AG04450 (cell line): Measurements from ENCODE around the gene FGD5. TPM values are rescaled to one million over a fixed set of nuclear protein-coding genes. Genes with fewer than 3 reads are reported as not detected.

ENCODE experiments used
- CTCF ChIA-PET: fragments of 300-600, 350-600 bp; formaldehyde crosslinking; extraction: SDS; loops from one replicate; lab custom pipeline; 2022; ENCODE audit warnings: antibody characterized with exemption, inconsistent platforms; lab: Charles Lee
- POLR2A ChIA-PET: fragments of 350-600 bp; formaldehyde crosslinking; extraction: SDS; loops from one replicate; lab custom pipeline; 2021; ENCODE audit warnings: antibody characterized with exemption, inconsistent platforms; lab: Yijun Ruan, JAX
- DNase-seq: peaks from one replicate; pipeline ENCODE4 v3.0.0-alpha.2; 2011; ENCODE audit warnings: low read depth, low spot score
- H3K27ac ChIP-seq: one replicate; pipeline ENCODE4 v1.5.1; 2012; ENCODE audit warnings: low read depth, low read length, control low read depth
- H3K27me3 ChIP-seq: one replicate; pipeline ENCODE4 v1.6.0; 2012; ENCODE audit warnings: low read length; ENCODE audit not compliant: control insufficient read depth, insufficient read depth
- H3K4me3 ChIP-seq: 2 replicates; pipeline ENCODE4 v1.5.1; 2011; ENCODE audit warnings: mild to moderate bottlenecking, low read depth, low read length, control low read depth
- H3K9me3 ChIP-seq: 2 replicates; pipeline ENCODE4 v1.5.1; 2012; ENCODE audit warnings: low read length; ENCODE audit not compliant: control insufficient read depth, insufficient read depth
- polyA plus RNA-seq: library from polyadenylated mRNA; depleted of rRNA; stranded (reverse); fragments of >200 nt; gene quantifications from 2 replicates; pipeline ENCODE4 v1.2.3, GENCODE V29; 2011
- TF ChIP-seq, protein P1 (sequence below): IDR thresholded peaks from 2 replicates; pipeline ENCODE4 v1.5.1; 2011; ENCODE audit warnings: low read depth, low read length, control low read depth, inconsistent platforms

The FGD5 gene
- polyA plus RNA-seq, 1 experiment: not detected

DNA sequence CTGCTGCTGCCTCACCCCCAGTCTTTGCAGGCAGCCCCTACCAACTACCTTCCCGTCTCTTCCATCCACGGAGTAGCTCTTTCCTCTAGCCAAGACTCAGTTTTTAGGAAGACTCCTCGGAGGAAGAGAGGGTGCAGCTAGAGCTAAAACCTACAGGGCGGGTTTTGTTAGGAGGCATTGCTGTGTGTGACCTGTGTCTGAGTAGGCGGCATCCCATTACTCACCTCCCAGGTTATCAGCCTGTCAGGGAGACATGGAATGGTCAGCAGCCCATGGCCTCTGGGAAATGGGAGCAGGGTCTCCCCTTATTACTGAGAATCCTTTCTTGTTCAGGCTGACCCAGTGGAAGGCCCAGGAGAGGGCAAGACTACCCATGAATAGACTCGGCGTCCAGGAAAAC, 43.8 kb upstream of the FGD5 start:
- TF ChIP-seq, protein P1, sequence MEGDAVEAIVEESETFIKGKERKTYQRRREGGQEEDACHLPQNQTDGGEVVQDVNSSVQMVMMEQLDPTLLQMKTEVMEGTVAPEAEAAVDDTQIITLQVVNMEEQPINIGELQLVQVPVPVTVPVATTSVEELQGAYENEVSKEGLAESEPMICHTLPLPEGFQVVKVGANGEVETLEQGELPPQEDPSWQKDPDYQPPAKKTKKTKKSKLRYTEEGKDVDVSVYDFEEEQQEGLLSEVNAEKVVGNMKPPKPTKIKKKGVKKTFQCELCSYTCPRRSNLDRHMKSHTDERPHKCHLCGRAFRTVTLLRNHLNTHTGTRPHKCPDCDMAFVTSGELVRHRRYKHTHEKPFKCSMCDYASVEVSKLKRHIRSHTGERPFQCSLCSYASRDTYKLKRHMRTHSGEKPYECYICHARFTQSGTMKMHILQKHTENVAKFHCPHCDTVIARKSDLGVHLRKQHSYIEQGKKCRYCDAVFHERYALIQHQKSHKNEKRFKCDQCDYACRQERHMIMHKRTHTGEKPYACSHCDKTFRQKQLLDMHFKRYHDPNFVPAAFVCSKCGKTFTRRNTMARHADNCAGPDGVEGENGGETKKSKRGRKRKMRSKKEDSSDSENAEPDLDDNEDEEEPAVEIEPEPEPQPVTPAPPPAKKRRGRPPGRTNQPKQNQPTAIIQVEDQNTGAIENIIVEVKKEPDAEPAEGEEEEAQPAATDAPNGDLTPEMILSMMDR: no peak
- peaks cover 5% of the 10 kb centered on the region for H3K27me3 ChIP-seq
- H3K9me3 ChIP-seq: no peaks in the 10 kb centered on the region
- CTCF ChIA-PET: no interaction called here
- POLR2A ChIA-PET: no interaction called here
- no peak for DNase-seq
- H3K27ac ChIP-seq: no peak overlapping the region
- H3K4me3 ChIP-seq: no peak overlapping the region

DNA sequence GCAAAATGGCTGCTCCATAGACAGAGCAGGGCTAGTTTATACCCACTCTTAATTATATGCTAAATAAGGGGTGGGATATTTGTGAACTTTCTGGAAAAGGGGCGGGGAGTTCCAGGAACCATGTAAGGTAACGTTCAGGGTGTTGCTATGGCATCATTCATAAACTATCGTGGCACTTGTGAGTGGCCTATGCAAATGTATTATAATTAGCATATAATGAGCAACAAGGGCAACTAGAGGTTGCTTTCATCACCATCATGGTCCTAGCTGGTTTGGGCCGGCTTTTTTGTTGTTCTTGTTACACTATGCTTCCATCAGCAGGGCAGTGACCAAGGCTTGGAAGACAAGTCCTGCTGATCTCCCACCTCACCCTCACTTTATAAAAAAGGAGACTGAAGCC, 43.2 kb upstream of the FGD5 start:
- H3K4me3 ChIP-seq: no peak overlapping the region
- H3K9me3 ChIP-seq: no peaks in the 10 kb centered on the region
- ChIA-PET CTCF (interaction anchor here (0.7 kb wide), 1 partner anchor 146 kb away, joined by 3 read pairs; no protein-coding TSS in a partner anchor), POLR2A (no interaction called here)
- peaks cover 5% of the 10 kb centered on the region for H3K27me3 ChIP-seq
- TF ChIP-seq, protein P1: no peak
- no peak for DNase-seq
- H3K27ac ChIP-seq: no peak overlapping the region

DNA sequence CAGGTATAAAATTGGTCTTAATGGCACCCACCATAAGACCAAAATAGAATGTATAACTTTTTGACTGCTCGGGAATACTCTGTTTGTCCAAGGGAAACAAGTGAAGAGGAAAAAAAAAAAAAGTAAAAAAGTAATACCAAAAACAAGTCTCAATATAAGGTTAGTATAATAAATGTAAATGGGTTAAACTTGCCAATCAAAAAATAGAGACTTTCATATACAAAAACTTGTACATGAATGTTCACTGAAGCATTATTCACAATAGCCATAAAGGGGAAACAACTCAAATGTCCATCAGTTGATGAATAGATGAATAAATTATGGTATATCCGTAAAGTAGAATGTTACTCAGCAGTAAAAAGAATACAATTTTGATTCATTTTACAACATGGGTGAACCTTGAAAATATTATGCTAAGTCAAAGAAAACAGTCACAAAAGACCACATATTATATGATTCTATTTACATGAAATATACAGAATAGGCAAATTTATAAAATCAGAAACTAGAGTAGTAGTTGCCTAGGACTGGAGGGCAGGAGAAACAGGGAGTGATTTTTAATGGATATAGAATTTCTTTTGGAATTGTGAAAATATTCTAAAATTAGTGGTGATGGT, 39.6 kb upstream of the FGD5 start:
- DNase-seq: no peak
- Histone ChIP-seq H3K27me3 (peaks cover 3% of the 10 kb centered on the region), H3K27ac (no peak overlapping the region), H3K4me3 (no peak overlapping the region), H3K9me3 (no peaks in the 10 kb centered on the region)
- POLR2A ChIA-PET: no interaction called here
- CTCF ChIA-PET: interaction anchor here (1.0 to 5.1 kb wide), 3 partner anchors 91 to 271 kb away, joined by 3 to 127 read pairs (median 4); partner anchors contain the start of gene C3orf20
- TF ChIP-seq, protein P1: no peak

DNA sequence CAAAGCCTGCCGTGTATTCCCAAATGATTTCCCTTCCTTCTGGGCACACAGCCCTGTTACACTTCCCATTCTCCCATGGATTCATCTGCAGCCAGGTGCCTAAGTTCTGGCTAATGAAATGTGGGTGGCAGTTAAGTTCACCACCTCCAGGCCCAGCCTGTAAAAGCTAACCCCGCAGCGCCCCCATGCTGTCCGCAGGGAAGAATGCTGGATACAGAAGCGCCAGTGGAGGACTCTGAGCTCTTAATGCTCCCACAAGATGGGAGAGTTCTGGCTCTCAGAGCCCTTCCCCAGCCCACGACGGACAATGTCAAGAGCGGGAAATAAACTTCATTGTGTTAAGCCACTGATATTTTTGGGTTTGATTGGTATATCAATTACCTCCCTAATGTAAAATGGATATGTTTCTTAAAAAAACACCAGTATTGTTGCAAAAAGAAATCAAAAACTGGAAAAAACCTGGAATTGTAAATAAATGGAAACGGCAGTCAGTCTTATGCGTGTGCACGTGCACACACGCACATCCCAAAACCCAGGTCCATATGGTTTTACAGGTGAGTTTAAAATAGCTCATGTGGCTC, 37.7 kb upstream of the FGD5 start:
- H3K27ac ChIP-seq: no peak overlapping the region
- TF ChIP-seq, protein P1: peak; percentile 56
- DNase-seq: peak; percentile 3
- CTCF ChIA-PET: interaction anchor here (0.6 to 5.1 kb wide), 26 partner anchors 9 to 884 kb away, joined by 3 to 127 read pairs (median 4); partner anchors contain the start of genes C3orf20 and CCDC174
- POLR2A ChIA-PET: no interaction called here
- no peak overlapping the region for H3K4me3 ChIP-seq
- peaks cover 2% of the 10 kb centered on the region for H3K27me3 ChIP-seq
- no peaks in the 10 kb centered on the region for H3K9me3 ChIP-seq

DNA sequence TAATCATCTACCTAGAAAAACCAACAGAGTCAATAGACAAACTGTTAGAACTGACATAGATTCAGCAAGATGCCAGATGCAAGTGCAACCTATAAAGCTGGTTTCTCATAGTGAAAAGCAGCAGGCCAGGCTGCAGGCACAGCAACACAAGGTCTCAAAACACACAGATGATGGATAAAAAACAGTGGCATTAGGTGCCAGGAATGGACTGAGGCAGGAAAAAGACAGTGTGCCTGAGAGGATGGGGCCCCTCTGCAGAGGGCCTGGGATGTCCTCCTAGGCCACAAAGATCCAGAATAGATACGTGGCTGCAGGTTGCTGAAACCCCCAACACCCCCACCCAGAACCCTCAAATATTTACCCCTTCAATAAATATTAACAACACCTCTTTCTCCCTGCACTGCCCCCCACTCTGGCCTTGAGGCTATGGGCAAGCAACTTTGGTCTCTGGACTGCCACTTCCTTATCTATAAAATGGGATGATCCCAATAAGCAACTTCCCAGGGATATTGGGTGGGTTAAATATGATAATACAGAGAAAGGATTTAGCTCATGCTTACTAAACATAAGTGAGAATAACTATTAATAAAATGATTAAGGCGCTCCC, 35.2 kb upstream of the FGD5 start:
- no peak overlapping the region for H3K27ac ChIP-seq
- TF ChIP-seq, protein P1: no peak
- CTCF ChIA-PET: interaction anchor here (0.7 to 0.9 kb wide), 2 partner anchors 7 to 110 kb away, joined by 3 read pairs; no protein-coding TSS in a partner anchor

More for the DNA sequence above, 35.2 kb upstream of the FGD5 start:
- H3K27me3 ChIP-seq: peaks cover 6% of the 10 kb centered on the region
- H3K9me3 ChIP-seq: peaks cover 3% of the 10 kb centered on the region; the same call in 1 of the 2 replicates
- POLR2A ChIA-PET: no interaction called here
- DNase-seq: no peak
- H3K4me3 ChIP-seq: no peak overlapping the region
